ENCODE measurements around the gene ENTR1. TPM values are rescaled to one million over a fixed set of nuclear protein-coding genes. Genes with fewer than 3 reads are reported as not detected.

The ENTR1 gene
- total and polyA plus RNA-seq, 2 of the 13 experiments (the other 11 are each of a cell fraction or from before 2014, with no cell fraction given): 70.1 to 76.4 TPM

DNA sequence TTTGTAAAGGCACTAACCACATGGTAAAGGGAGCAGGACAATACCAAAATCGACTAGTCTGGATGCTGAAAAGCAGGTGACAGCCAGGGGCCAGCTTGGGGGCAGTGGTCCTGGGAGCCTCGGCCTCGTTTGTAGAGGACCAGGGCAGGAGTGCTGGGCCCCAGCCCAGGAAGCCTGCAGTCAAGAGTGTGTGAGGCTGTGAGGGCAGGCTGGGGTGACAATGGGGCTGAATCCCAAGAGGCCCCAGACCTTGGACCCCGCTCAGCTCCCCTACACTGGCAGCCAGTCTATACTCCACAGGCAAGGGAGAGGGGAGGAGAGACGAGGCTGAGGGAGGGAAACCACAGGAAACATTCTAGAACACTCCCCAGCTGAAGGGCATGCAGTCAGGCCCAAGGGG lies 31.9 kb upstream of the ENTR1 start (continued):
- TF ChIP-seq, protein P1, sequence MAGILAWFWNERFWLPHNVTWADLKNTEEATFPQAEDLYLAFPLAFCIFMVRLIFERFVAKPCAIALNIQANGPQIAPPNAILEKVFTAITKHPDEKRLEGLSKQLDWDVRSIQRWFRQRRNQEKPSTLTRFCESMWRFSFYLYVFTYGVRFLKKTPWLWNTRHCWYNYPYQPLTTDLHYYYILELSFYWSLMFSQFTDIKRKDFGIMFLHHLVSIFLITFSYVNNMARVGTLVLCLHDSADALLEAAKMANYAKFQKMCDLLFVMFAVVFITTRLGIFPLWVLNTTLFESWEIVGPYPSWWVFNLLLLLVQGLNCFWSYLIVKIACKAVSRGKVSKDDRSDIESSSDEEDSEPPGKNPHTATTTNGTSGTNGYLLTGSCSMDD (CRISPR knock-in tag; IDR thresholded peaks at IDR 0.05): no peak
- no peak for TF ChIP-seq ZNF749 (CRISPR knock-in tag; IDR thresholded peaks at IDR 0.05; ENCODE audit: borderline replicate concordance)
- TF ChIP-seq, protein P2, sequence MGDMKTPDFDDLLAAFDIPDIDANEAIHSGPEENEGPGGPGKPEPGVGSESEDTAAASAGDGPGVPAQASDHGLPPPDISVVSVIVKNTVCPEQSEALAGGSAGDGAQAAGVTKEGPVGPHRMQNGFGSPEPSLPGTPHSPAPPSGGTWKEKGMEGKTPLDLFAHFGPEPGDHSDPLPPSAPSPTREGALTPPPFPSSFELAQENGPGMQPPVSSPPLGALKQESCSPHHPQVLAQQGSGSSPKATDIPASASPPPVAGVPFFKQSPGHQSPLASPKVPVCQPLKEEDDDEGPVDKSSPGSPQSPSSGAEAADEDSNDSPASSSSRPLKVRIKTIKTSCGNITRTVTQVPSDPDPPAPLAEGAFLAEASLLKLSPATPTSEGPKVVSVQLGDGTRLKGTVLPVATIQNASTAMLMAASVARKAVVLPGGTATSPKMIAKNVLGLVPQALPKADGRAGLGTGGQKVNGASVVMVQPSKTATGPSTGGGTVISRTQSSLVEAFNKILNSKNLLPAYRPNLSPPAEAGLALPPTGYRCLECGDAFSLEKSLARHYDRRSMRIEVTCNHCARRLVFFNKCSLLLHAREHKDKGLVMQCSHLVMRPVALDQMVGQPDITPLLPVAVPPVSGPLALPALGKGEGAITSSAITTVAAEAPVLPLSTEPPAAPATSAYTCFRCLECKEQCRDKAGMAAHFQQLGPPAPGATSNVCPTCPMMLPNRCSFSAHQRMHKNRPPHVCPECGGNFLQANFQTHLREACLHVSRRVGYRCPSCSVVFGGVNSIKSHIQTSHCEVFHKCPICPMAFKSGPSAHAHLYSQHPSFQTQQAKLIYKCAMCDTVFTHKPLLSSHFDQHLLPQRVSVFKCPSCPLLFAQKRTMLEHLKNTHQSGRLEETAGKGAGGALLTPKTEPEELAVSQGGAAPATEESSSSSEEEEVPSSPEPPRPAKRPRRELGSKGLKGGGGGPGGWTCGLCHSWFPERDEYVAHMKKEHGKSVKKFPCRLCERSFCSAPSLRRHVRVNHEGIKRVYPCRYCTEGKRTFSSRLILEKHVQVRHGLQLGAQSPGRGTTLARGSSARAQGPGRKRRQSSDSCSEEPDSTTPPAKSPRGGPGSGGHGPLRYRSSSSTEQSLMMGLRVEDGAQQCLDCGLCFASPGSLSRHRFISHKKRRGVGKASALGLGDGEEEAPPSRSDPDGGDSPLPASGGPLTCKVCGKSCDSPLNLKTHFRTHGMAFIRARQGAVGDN (CRISPR knock-in tag; IDR thresholded peaks at IDR 0.05): peak; percentile 87

DNA sequence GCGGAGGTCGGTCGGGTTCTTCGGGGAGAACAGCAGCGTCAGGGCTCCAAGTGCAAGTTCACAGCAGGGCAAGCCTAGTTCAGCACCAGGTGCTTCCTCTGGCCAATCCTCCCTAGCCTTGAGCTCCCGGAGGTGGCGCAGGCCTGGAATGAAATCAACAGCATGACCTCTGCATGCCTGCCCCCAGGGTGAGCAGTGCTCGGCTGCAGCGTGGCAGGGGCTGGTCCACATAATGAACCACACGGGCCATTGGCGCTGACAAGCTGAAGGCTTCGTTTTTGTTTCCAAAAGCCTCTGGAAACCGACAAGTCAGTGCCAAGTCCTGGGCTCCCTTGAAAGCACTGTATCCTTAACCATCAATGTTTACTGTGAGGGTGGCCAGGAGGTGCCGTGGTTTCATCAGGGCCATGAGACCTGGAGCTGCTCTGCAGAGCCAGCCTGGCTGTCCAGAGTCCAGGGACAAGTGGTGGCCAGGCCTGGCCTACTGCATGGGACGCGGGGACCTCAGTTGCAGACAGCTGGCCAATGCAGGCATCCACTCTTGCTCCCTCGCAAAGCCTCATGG lies 31.3 kb upstream of the ENTR1 start:
- Histone ChIP-seq H3K9ac (ENCODE audit: insufficient read depth, low read depth, low read length) (no peak overlapping the region), H3K9me3 (ENCODE audit: low read length) (no peaks in the 10 kb centered on the region), H2AFZ (ENCODE audit: low read length) (no peak overlapping the region), H3K27me3 (ENCODE audit: control insufficient read depth in 1 of 2, insufficient read depth in 2 of 2, low read length in 2 of 2) (no peaks in the 10 kb centered on the region; a peak in 1 of 5 replicates), H4K20me1 (ENCODE audit: insufficient read depth, low read length) (0 out of 2 replicates have a peak, but pooled peaks cover 2% of the 10 kb centered on the region), H3K4me2 (ENCODE audit: low read depth, low read length) (no peak overlapping the region), H3K27ac (ENCODE audit: extremely low read length, insufficient read depth, low read length) (peak overlapping the region; percentile 76), H3K4me1 (ENCODE audit: insufficient read depth, low read length) (peaks cover 41% of the 10 kb centered on the region), H3K4me3 (replicated peaks in 1 of 3; ENCODE audit: insufficient read depth in 1 of 3, low read depth in 2 of 3, low read length in 3 of 3) (no peak overlapping the region), H3K36me3 (replicated peaks in 1 of 2; ENCODE audit: control insufficient read depth in 1 of 2, insufficient read depth in 2 of 2, low read length in 2 of 2) (peaks cover 19 to 49% of the 10 kb centered on the region in 2 experiments; a peak in 4 of 5 replicates), H3K79me2 (ENCODE audit: insufficient read depth, low read length) (peaks cover 22% of the 10 kb centered on the region)
- no TSS peak for BruUV-seq (replicated peaks)
- ATAC-seq: peak; percentile 71
- peak; percentile 20 for DNase-seq (ENCODE audit: low spot score)
- intact Hi-C loops (cut with micrococcal nuclease; ENCODE audit: unreplicated experiment): no loop called here
- CTCF ChIA-PET (ENCODE audit: low intra/inter-chr PET ratio, low total read pairs): no interaction called here
- FAIRE-seq: peak; percentile 21
- POLR2A ChIA-PET: interaction anchor here (1.1 kb wide), 1 partner anchor 96 kb away, joined by 3 read pairs; no protein-coding TSS in a partner anchor
- WGBS (ENCODE audit: low lambda C conversion rate): 88% methylated on average over 10 of the region's 17 CpGs
- in situ Hi-C loops (cut with HindIII; ENCODE audit: extremely low pct_ligation_motif_present, low pct_unique_long_range_greater_than_20kb): loop anchor here (5.0 kb wide), 1 partner anchor 36 kb away; no protein-coding TSS in a partner anchor
- no peak for TF ChIP-seq HOXA5 (CRISPR knock-in tag; IDR thresholded peaks at IDR 0.05)
- TF ChIP-seq, protein P3, sequence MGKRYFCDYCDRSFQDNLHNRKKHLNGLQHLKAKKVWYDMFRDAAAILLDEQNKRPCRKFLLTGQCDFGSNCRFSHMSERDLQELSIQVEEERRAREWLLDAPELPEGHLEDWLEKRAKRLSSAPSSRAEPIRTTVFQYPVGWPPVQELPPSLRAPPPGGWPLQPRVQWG (CRISPR knock-in tag; IDR thresholded peaks at IDR 0.05; ENCODE audit: borderline replicate concordance, low read depth): no peak
- TF ChIP-seq, protein P4, sequence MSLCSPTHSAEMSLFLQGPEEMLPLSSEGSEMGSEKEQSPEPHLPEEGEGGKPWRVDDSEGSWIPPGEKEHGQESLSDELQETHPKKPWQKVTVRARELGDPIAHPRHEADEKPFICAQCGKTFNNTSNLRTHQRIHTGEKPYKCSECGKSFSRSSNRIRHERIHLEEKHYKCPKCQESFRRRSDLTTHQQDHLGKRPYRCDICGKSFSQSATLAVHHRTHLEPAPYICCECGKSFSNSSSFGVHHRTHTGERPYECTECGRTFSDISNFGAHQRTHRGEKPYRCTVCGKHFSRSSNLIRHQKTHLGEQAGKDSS (CRISPR knock-in tag; IDR thresholded peaks at IDR 0.05; ENCODE audit: borderline replicate concordance, low read depth): peak; percentile 68; the same call in 1 of the 2 replicates
- TF ChIP-seq WIZ (CRISPR knock-in tag; IDR thresholded peaks at IDR 0.05): no peak
- TF ChIP-seq TMF1 (CRISPR knock-in tag; IDR thresholded peaks at IDR 0.05; ENCODE audit: low read depth): no peak
- TF ChIP-seq, protein P5, sequence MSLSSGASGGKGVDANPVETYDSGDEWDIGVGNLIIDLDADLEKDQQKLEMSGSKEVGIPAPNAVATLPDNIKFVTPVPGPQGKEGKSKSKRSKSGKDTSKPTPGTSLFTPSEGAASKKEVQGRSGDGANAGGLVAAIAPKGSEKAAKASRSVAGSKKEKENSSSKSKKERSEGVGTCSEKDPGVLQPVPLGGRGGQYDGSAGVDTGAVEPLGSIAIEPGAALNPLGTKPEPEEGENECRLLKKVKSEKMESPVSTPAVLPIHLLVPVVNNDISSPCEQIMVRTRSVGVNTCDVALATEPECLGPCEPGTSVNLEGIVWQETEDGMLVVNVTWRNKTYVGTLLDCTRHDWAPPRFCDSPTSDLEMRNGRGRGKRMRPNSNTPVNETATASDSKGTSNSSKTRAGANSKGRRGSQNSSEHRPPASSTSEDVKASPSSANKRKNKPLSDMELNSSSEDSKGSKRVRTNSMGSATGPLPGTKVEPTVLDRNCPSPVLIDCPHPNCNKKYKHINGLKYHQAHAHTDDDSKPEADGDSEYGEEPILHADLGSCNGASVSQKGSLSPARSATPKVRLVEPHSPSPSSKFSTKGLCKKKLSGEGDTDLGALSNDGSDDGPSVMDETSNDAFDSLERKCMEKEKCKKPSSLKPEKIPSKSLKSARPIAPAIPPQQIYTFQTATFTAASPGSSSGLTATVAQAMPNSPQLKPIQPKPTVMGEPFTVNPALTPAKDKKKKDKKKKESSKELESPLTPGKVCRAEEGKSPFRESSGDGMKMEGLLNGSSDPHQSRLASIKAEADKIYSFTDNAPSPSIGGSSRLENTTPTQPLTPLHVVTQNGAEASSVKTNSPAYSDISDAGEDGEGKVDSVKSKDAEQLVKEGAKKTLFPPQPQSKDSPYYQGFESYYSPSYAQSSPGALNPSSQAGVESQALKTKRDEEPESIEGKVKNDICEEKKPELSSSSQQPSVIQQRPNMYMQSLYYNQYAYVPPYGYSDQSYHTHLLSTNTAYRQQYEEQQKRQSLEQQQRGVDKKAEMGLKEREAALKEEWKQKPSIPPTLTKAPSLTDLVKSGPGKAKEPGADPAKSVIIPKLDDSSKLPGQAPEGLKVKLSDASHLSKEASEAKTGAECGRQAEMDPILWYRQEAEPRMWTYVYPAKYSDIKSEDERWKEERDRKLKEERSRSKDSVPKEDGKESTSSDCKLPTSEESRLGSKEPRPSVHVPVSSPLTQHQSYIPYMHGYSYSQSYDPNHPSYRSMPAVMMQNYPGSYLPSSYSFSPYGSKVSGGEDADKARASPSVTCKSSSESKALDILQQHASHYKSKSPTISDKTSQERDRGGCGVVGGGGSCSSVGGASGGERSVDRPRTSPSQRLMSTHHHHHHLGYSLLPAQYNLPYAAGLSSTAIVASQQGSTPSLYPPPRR (CRISPR knock-in tag; IDR thresholded peaks at IDR 0.05; ENCODE audit: borderline replicate concordance): no peak
- TF ChIP-seq NFE2L2 (IDR thresholded peaks at IDR 0.05; ENCODE audit: low read length): no peak

Measured in HepG2 (cell line).